Endothelial cell of umbilical vein (primary cell): Measurements from ENCODE around the gene ARSK.

Source experiments
- EZH2 ChIP-seq: IDR thresholded peaks from 2 replicates; pipeline ENCODE4 v1.6.1; 2012; ENCODE audit warnings: borderline replicate concordance, low read depth, mild to moderate bottlenecking, moderate library complexity, low read length, inconsistent platforms; ENCODE audit not compliant: severe bottlenecking
- FOS ChIP-seq: IDR thresholded peaks from 2 replicates; pipeline ENCODE4 v1.6.1; 2011; ENCODE audit warnings: mild to moderate bottlenecking, low read length, moderate library complexity, borderline replicate concordance; ENCODE audit not compliant: insufficient read depth
- GATA2 ChIP-seq: IDR thresholded peaks from 2 replicates; pipeline ENCODE4 v1.7.0; 2011; ENCODE audit warnings: low read depth, mild to moderate bottlenecking, moderate library complexity, mixed read lengths, low read length; ENCODE audit not compliant: insufficient read length, insufficient read depth
- JUN ChIP-seq: IDR thresholded peaks from 2 replicates; pipeline ENCODE4 v1.6.1; 2011; ENCODE audit warnings: borderline replicate concordance, low read depth; ENCODE audit not compliant: insufficient read length, insufficient read depth
- MAX ChIP-seq: IDR thresholded peaks from 2 replicates; pipeline ENCODE4 v1.6.1; 2011; ENCODE audit not compliant: insufficient read depth, insufficient read length
- MYC ChIP-seq: IDR thresholded peaks from one replicate; pipeline ENCODE4 v1.6.1; 2011; ENCODE audit warnings: mild to moderate bottlenecking, low read depth, low read length
- POLR2A ChIP-seq: IDR thresholded peaks from 2 replicates; pipeline ENCODE4 v1.6.1; 2012; ENCODE audit warnings: low read depth, mild to moderate bottlenecking, control low read depth, low read length
- POLR2AphosphoS5 ChIP-seq: IDR thresholded peaks from 2 replicates; pipeline ENCODE4 v1.6.1; 2012; ENCODE audit warnings: low read depth, mild to moderate bottlenecking, control low read depth, low read length, moderate library complexity; ENCODE audit not compliant: insufficient read depth
- TF ChIP-seq, protein P1 (sequence below), 2 donors: IDR thresholded peaks; 1 replicate in 1 of 2; 2 replicates in 1 of 2; pipeline ENCODE4 v1.5.1; 2011; ENCODE audit warnings: low read length in 2 of 2, mild to moderate bottlenecking in 2 of 2, moderate library complexity in 2 of 2, control low read depth in 1 of 2, inconsistent platforms in 1 of 2, low read depth in 1 of 2; ENCODE audit not compliant: insufficient read depth in 1 of 2; ENCODE audit errors: extremely low read depth in 1 of 2

DNA sequence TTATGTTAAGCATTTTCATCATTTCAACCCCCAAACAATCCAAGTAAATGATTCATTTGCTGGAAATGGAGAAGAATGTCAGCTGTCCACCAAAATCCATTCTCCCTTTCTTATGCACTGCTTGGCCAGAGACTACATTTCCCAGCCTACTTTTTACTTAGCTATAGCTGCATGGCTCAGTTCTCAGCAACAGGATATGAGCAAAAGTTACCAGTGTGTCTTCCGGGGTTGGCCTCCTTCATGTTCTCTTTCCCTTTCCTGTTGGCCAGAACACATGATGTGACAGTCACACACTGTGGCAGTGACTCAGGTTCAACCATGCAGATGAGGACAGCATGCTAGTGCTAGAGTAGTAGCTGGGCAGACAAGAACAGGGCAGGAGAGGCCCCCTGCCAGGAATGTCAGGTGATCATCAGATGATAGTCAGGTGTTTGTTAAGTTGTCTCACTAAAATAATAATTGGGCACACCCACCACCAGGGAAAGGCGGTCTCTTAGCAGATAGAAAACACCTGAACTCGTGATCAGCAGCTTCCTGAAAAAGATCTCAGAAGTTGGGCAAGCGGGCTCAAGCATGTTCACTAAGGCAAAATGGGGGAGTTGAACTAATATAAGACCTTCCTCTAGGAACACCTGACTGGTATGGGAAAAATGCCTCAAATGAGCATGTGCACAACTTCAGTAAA, 77.2 kb downstream of the ARSK start:
- TF ChIP-seq, protein P1, sequence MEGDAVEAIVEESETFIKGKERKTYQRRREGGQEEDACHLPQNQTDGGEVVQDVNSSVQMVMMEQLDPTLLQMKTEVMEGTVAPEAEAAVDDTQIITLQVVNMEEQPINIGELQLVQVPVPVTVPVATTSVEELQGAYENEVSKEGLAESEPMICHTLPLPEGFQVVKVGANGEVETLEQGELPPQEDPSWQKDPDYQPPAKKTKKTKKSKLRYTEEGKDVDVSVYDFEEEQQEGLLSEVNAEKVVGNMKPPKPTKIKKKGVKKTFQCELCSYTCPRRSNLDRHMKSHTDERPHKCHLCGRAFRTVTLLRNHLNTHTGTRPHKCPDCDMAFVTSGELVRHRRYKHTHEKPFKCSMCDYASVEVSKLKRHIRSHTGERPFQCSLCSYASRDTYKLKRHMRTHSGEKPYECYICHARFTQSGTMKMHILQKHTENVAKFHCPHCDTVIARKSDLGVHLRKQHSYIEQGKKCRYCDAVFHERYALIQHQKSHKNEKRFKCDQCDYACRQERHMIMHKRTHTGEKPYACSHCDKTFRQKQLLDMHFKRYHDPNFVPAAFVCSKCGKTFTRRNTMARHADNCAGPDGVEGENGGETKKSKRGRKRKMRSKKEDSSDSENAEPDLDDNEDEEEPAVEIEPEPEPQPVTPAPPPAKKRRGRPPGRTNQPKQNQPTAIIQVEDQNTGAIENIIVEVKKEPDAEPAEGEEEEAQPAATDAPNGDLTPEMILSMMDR (IDR thresholded peaks at IDR 0.05; ENCODE audit: extremely low read depth in 1 of 2, insufficient read depth in 1 of 2, low read depth in 1 of 2, low read length in 2 of 2): no peak
- TF ChIP-seq POLR2AphosphoS5: no peak
- no peak for TF ChIP-seq POLR2A
- no peak for TF ChIP-seq MAX
- no peak for TF ChIP-seq GATA2
- TF ChIP-seq EZH2: no peak
- no peak for TF ChIP-seq MYC
- TF ChIP-seq FOS: peak; percentile 58
- TF ChIP-seq JUN: peak; percentile 35
